ENCODE data around the gene PRKN. TPM values are rescaled to one million over a fixed set of nuclear protein-coding genes. Genes with fewer than 3 reads are reported as not detected.

The PRKN gene
- total and polyA plus RNA-seq, 9 of the 15 experiments (the other 6 are each of a cell fraction or from before 2014, with no cell fraction given): 0.03 to 0.96 (median 0.15) TPM; not detected in 2

DNA sequence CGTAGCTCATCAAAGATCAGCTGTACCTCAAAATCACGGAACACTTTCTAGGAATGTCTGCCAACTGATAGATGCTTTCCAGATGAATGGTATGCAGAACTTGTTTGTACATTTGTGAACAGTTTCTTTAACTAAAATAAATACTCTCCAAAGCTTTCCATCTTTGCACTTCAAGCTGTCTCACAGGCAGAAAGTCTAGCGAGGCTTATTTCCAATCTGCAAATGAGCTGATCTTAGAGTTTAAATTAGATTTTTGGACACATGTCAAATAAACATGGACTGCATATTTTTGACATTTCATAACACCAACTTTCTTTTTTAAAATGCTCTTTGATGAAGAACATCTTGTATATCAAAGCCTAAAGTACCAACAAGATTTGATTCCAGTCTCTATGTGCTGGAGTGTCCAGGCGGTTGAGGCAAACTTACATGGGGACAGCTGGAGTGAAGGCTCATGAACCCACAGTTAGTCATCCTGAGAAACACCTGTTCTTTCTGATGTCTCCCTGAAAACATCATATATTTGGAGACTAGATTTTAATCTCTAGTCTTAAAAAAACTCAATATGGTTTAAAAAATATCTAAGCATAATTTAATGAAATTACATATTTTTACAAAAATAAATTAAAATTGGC lies 1185.1 kb downstream of the PRKN start:
- Histone ChIP-seq H3K79me2 (ENCODE audit: control insufficient read depth, insufficient read depth, low read length) (no peaks in the 10 kb centered on the region), H2AFZ (ENCODE audit: low read depth, low read length) (no peak overlapping the region), H3K36me3 (ENCODE audit: control insufficient read depth, insufficient read depth, low read length) (no peaks in the 10 kb centered on the region), H3K9ac (ENCODE audit: insufficient read depth in 1 of 2, low read depth in 2 of 2, low read length in 2 of 2) (no peak overlapping the region), H3K9me1 (ENCODE audit: control insufficient read depth, insufficient read depth, low read length) (no peaks in the 10 kb centered on the region), H3K27me3 (ENCODE audit: control insufficient read depth in 2 of 2, insufficient read depth in 2 of 2, low read length in 2 of 2) (no peaks in the 10 kb centered on the region), H3K4me1 (replicated peaks in 1 of 2; ENCODE audit: control insufficient read depth in 2 of 2, insufficient read depth in 2 of 2, low read length in 2 of 2) (no peaks in the 10 kb centered on the region), H3K27ac (ENCODE audit: extremely low read depth, low read depth, low read length) (no peak overlapping the region), H4K20me1 (replicated peaks; ENCODE audit: control insufficient read depth, insufficient read depth, low read length) (no peaks in the 10 kb centered on the region), H3K9me3 (replicated peaks; ENCODE audit: control insufficient read depth, insufficient read depth, low read depth, low read length) (no peaks in the 10 kb centered on the region), H3K4me2 (ENCODE audit: insufficient read depth, low read length) (no peak overlapping the region), H3K4me3 (no peak overlapping the region)
- DNase-seq (ENCODE audit: extremely low read depth in 1 of 4, low spot score in 3 of 4): no peak
- TF ChIP-seq HNRNPL (IDR thresholded peaks at IDR 0.05; ENCODE audit: low read depth, low read length) (no peak), TCFL5 (CRISPR knock-in tag; conservative IDR thresholded peaks at IDR 0.05) (no peak), ZFP1 (CRISPR knock-in tag; IDR thresholded peaks at IDR 0.05) (no peak), ZBTB1 (CRISPR knock-in tag; IDR thresholded peaks at IDR 0.05; ENCODE audit: borderline replicate concordance, low read depth) (no peak)
- TF ChIP-seq, protein P1, sequence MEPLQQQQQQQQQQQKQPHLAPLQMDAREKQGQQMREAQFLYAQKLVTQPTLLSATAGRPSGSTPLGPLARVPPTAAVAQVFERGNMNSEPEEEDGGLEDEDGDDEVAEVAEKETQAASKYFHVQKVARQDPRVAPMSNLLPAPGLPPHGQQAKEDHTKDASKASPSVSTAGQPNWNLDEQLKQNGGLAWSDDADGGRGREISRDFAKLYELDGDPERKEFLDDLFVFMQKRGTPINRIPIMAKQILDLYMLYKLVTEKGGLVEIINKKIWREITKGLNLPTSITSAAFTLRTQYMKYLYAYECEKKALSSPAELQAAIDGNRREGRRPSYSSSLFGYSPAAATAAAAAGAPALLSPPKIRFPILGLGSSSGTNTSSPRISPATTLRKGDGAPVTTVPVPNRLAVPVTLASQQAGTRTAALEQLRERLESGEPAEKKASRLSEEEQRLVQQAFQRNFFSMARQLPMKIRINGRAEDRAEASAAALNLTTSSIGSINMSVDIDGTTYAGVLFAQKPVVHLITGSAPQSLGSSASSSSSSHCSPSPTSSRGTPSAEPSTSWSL (CRISPR knock-in tag; IDR thresholded peaks at IDR 0.05; ENCODE audit: borderline replicate concordance): no peak
- intact Hi-C loops (cut with micrococcal nuclease) (no loop called here), in situ Hi-C loops (cut with MboI) (no loop called here)
- CTCF ChIA-PET (ENCODE audit: low intra/inter-chr PET ratio): no interaction called here
- BruUV-seq (replicated peaks): no TSS peak
- no peak for ATAC-seq
- no peak for FAIRE-seq
- POLR2A ChIA-PET: no interaction called here
- 2% methylated on average over 4 of the region's 4 CpGs for WGBS (ENCODE audit: insufficient coverage, low coverage, missing lambda C conversion rate)
